Measurements from ENCODE around the gene RAPGEF3.

DNA sequence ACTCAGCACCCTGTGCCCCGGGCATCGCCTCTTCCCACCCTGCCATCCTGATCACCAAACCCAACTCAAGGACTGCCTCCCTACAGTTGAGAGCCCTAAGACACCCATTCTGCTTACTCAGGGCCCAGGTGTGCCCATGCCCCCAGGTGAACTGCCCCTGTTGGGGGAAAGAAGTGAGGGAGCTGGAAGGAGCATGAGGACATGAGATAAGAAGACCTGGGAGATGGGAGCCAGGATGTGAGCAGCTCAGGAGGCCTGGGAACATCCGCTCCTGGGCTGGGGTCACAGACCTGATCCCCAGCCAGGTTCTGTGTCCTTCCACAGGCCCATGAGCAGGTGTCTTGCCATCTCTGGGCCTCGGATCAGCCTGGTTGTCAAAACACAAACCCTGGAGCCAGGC, 6.6 kb downstream of the RAPGEF3 start:
- TF ChIP-seq POLR2A (IDR thresholded peaks at IDR 0.05; ENCODE audit: extremely low read depth, insufficient read length) = no peak
- TF ChIP-seq MYC (IDR thresholded peaks at IDR 0.05; ENCODE audit: low read depth, low read length) = no peak
